ENCODE measurements around the gene FGF4. TPM values are rescaled to one million over a fixed set of nuclear protein-coding genes. Genes with fewer than 3 reads are reported as not detected.
A peak's percentile ranks its signal among the peaks of the same experiment; 100 is the strongest.
"Not testable (repeated sequence)": the region's sequence is repeated elsewhere in the genome, so short reads cannot be mapped to it uniquely, and the experiment has no call there.

Gene FGF4
- total RNA-seq, 1 donor from 2014 or later, result not detected

GRCh38 chr11:69774354-69775162 lies 583 bp downstream of the FGF4 start:
- DNase-seq (ENCODE audit: low read depth), result no peak

GRCh38 chr11:69773626-69774353 lies 1.4 kb downstream of the FGF4 start:
- DNase-seq (ENCODE audit: low read depth), result no peak

- DNase-seq (ENCODE audit: low read depth), result no peak
Measured at GRCh38 chr11:69771466-69771865, 3.7 kb downstream of the FGF4 start.

GRCh38 chr11:69770540-69770939 lies 4.6 kb downstream of the FGF4 start:
- no peak for DNase-seq (ENCODE audit: low read depth)

GRCh38 chr11:69765498-69765995 lies 9.6 kb downstream of the FGF4 start:
- DNase-seq (ENCODE audit: low read depth), result no peak

GRCh38 chr11:69764918-69765317 lies 10.2 kb downstream of the FGF4 start:
- not testable (repeated sequence) for DNase-seq (ENCODE audit: low read depth)

GRCh38 chr11:69760319-69760718 lies 14.8 kb downstream of the FGF4 start:
- no peak for DNase-seq (ENCODE audit: low read depth)

- no peak for DNase-seq (ENCODE audit: low read depth)
Measured at GRCh38 chr11:69752890-69753289, 22.3 kb downstream of the FGF4 start.

- no peak for DNase-seq (ENCODE audit: low read depth)
Measured at GRCh38 chr11:69750875-69751597, 24.1 kb downstream of the FGF4 start.

GRCh38 chr11:69750108-69750850 lies 24.9 kb downstream of the FGF4 start:
- no peak for DNase-seq (ENCODE audit: low read depth)

GRCh38 chr11:69748637-69749036 lies 26.5 kb downstream of the FGF4 start:
- DNase-seq (ENCODE audit: low read depth), result no peak

GRCh38 chr11:69746752-69747742 lies 28.1 kb downstream of the FGF4 start:
- no peak for DNase-seq (ENCODE audit: low read depth)

- DNase-seq (ENCODE audit: low read depth), result no peak
Measured at GRCh38 chr11:69746140-69746539, 29.0 kb downstream of the FGF4 start.

- no peak for DNase-seq (ENCODE audit: low read depth)
Measured at GRCh38 chr11:69745201-69745600, 29.9 kb downstream of the FGF4 start.

- peak; percentile 6 for DNase-seq (ENCODE audit: low read depth)
Measured at GRCh38 chr11:69744435-69744834, 30.7 kb downstream of the FGF4 start.

GRCh38 chr11:69734841-69735240 lies 40.3 kb downstream of the FGF4 start:
- no peak for DNase-seq (ENCODE audit: low read depth)

- DNase-seq (ENCODE audit: low read depth), result no peak
Measured at GRCh38 chr11:69734367-69734766, 40.8 kb downstream of the FGF4 start.

GRCh38 chr11:69732910-69733309 lies 42.2 kb downstream of the FGF4 start:
- DNase-seq (ENCODE audit: low read depth), result no peak

GRCh38 chr11:69731110-69731509 lies 44.0 kb downstream of the FGF4 start:
- DNase-seq (ENCODE audit: low read depth), result no peak

- no peak for DNase-seq (ENCODE audit: low read depth)
Measured at GRCh38 chr11:69730500-69730899, 44.6 kb downstream of the FGF4 start.
